ENCODE results near the gene HACD2.
A peak's percentile ranks its signal among the peaks of the same experiment; 100 is the strongest.

The HACD2 gene

DNA sequence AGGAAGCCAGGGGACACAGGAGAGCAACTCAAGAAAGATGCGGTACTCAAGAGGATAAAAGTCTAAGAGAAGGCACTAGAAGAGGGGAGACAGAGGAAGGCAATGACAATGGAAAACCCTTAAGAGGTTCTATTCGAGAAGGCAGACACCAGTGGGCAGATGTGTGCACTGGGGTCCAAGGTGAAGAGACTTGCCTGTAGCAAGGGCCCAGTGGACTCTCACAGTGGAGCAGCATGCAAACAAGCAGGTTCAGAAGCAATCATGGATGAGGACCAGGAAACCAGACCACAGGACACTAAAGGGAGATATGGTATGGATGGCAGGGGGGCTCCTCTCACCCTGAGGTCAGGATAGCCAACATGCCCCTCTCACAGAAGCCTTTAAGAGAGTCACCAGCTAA, 138.6 kb downstream of the HACD2 start:
- Histone ChIP-seq H3K27me3 (replicated peaks in 2 of 5; ENCODE audit: control insufficient read depth in 4 of 5, insufficient read depth in 5 of 5, low read length in 4 of 5) (peaks cover 16 to 80% (median 37%) of the 10 kb centered on the region in 5 experiments), H3K4me1 (ENCODE audit: control extremely low read depth in 1 of 4, control insufficient read depth in 4 of 4, insufficient read depth in 4 of 4, low read length in 3 of 4) (peaks cover 0 to 21% (median 17%) of the 10 kb centered on the region in 4 experiments), H3K4me3 (ENCODE audit: control insufficient read depth in 1 of 7, extremely low read depth in 1 of 7, insufficient read depth in 4 of 7, low read depth in 2 of 7, low read length in 6 of 7) (no peak overlapping the region), H3K36me3 (ENCODE audit: control insufficient read depth in 4 of 4, insufficient read depth in 4 of 4, low read length in 3 of 4) (no peaks in the 10 kb centered on the region), H3K27ac (ENCODE audit: insufficient read depth in 1 of 2, low read depth in 1 of 2, low read length in 2 of 2, poor library complexity in 1 of 2, severe bottlenecking in 2 of 2) (no peak overlapping the region), H3K9me3 (ENCODE audit: control extremely low read depth in 1 of 5, control insufficient read depth in 4 of 5, insufficient read depth in 2 of 5, low read depth in 1 of 5, low read length in 4 of 5) (no peaks in the 10 kb centered on the region)
- DNase-seq = no peak
- CTCF ChIA-PET = interaction anchor here (1.2 to 3.4 kb wide), 2 partner anchors 11 to 44 kb away, joined by 5 to 16 read pairs; no protein-coding TSS in a partner anchor
- POLR2A ChIA-PET = no interaction called here
- whole genome bisulfite sequencing (ENCODE audit: insufficient coverage) = 88% methylated on average over 1 of the region's 2 CpGs

- POLR2A ChIA-PET = no interaction called here
- peaks cover 11 to 75% (median 33%) of the 10 kb centered on the region in 5 experiments for H3K27me3 ChIP-seq (replicated peaks in 2 of 5; ENCODE audit: control insufficient read depth in 4 of 5, insufficient read depth in 5 of 5, low read length in 4 of 5)
- H3K9me3 ChIP-seq (ENCODE audit: control extremely low read depth in 1 of 5, control insufficient read depth in 4 of 5, insufficient read depth in 2 of 5, low read depth in 1 of 5, low read length in 4 of 5) = no peaks in the 10 kb centered on the region
- H3K36me3 ChIP-seq (ENCODE audit: control insufficient read depth in 4 of 4, insufficient read depth in 4 of 4, low read length in 3 of 4) = no peaks in the 10 kb centered on the region
- WGBS (ENCODE audit: insufficient coverage) = 100% methylated on average over 1 of the region's 2 CpGs
- H3K4me3 ChIP-seq (ENCODE audit: control insufficient read depth in 1 of 7, extremely low read depth in 1 of 7, insufficient read depth in 4 of 7, low read depth in 2 of 7, low read length in 6 of 7) = no peak overlapping the region
- H3K27ac ChIP-seq (ENCODE audit: insufficient read depth in 1 of 2, low read depth in 1 of 2, low read length in 2 of 2, poor library complexity in 1 of 2, severe bottlenecking in 2 of 2) = no peak overlapping the region
- CTCF ChIA-PET = interaction anchor here (1.0 to 3.4 kb wide), 3 partner anchors 10 to 44 kb away, joined by 3 to 16 read pairs (median 5); no protein-coding TSS in a partner anchor
- peaks cover 0 to 21% (median 17%) of the 10 kb centered on the region in 4 experiments for H3K4me1 ChIP-seq (ENCODE audit: control extremely low read depth in 1 of 4, control insufficient read depth in 4 of 4, insufficient read depth in 4 of 4, low read length in 3 of 4)
- DNase-seq = no peak
These were observed 139.2 kb downstream of the HACD2 start for GRCh38 chr3:123445702-123446101.

GRCh38 chr3:123444744-123445143, 140.1 kb downstream of the HACD2 start:
- WGBS (ENCODE audit: insufficient coverage) = 43% methylated on average over 1 of the region's 1 CpG
- no peak for DNase-seq
- H3K9me3 ChIP-seq (ENCODE audit: control extremely low read depth in 1 of 5, control insufficient read depth in 4 of 5, insufficient read depth in 2 of 5, low read depth in 1 of 5, low read length in 4 of 5) = no peaks in the 10 kb centered on the region
- no peak overlapping the region for H3K4me3 ChIP-seq (ENCODE audit: control insufficient read depth in 1 of 7, extremely low read depth in 1 of 7, insufficient read depth in 4 of 7, low read depth in 2 of 7, low read length in 6 of 7)
- CTCF ChIA-PET = interaction anchor here (1.0 kb wide), 1 partner anchor 11 kb away, joined by 3 read pairs; no protein-coding TSS in a partner anchor
- H3K27me3 ChIP-seq (replicated peaks in 2 of 5; ENCODE audit: control insufficient read depth in 4 of 5, insufficient read depth in 5 of 5, low read length in 4 of 5) = peaks cover 7 to 65% (median 29%) of the 10 kb centered on the region in 5 experiments
- H3K36me3 ChIP-seq (ENCODE audit: control insufficient read depth in 4 of 4, insufficient read depth in 4 of 4, low read length in 3 of 4) = no peaks in the 10 kb centered on the region
- H3K27ac ChIP-seq (ENCODE audit: insufficient read depth in 1 of 2, low read depth in 1 of 2, low read length in 2 of 2, poor library complexity in 1 of 2, severe bottlenecking in 2 of 2) = no peak overlapping the region
- H3K4me1 ChIP-seq (ENCODE audit: control extremely low read depth in 1 of 4, control insufficient read depth in 4 of 4, insufficient read depth in 4 of 4, low read length in 3 of 4) = peaks cover 0 to 16% (median 15%) of the 10 kb centered on the region in 4 experiments
- POLR2A ChIA-PET = no interaction called here

- Histone ChIP-seq H3K9me3 (ENCODE audit: control extremely low read depth in 1 of 5, control insufficient read depth in 4 of 5, insufficient read depth in 2 of 5, low read depth in 1 of 5, low read length in 4 of 5) (no peaks in the 10 kb centered on the region), H3K27ac (ENCODE audit: insufficient read depth in 1 of 2, low read depth in 1 of 2, low read length in 2 of 2, poor library complexity in 1 of 2, severe bottlenecking in 2 of 2) (no peak overlapping the region), H3K27me3 (replicated peaks in 2 of 5; ENCODE audit: control insufficient read depth in 4 of 5, insufficient read depth in 5 of 5, low read length in 4 of 5) (peaks cover 7 to 59% (median 29%) of the 10 kb centered on the region in 5 experiments), H3K4me1 (ENCODE audit: control extremely low read depth in 1 of 4, control insufficient read depth in 4 of 4, insufficient read depth in 4 of 4, low read length in 3 of 4) (peaks cover 0 to 12% (median 10%) of the 10 kb centered on the region in 4 experiments), H3K36me3 (ENCODE audit: control insufficient read depth in 4 of 4, insufficient read depth in 4 of 4, low read length in 3 of 4) (no peaks in the 10 kb centered on the region), H3K4me3 (ENCODE audit: control insufficient read depth in 1 of 7, extremely low read depth in 1 of 7, insufficient read depth in 4 of 7, low read depth in 2 of 7, low read length in 6 of 7) (no peak overlapping the region)
- WGBS (ENCODE audit: insufficient coverage) = 84% methylated on average over 6 of the region's 6 CpGs
- CTCF ChIA-PET = interaction anchor here (0.9 to 1.1 kb wide), 3 partner anchors 9 to 115 kb away, joined by 3 read pairs; no protein-coding TSS in a partner anchor
- DNase-seq = peak in 2 of 3 donors; percentile 26 to 34
- POLR2A ChIA-PET = no interaction called here
These were observed 140.8 kb downstream of the HACD2 start for GRCh38 chr3:123444023-123444422.

GRCh38 chr3:123442908-123443307, 141.9 kb downstream of the HACD2 start:
- H3K4me1 ChIP-seq (ENCODE audit: control extremely low read depth in 1 of 4, control insufficient read depth in 4 of 4, insufficient read depth in 4 of 4, low read length in 3 of 4) = peaks cover 0 to 2% (median under 1%) of the 10 kb centered on the region in 4 experiments
- H3K27me3 ChIP-seq (replicated peaks in 2 of 5; ENCODE audit: control insufficient read depth in 4 of 5, insufficient read depth in 5 of 5, low read length in 4 of 5) = peaks cover 7 to 50% (median 29%) of the 10 kb centered on the region in 5 experiments
- DNase-seq = no peak
- no peak overlapping the region for H3K4me3 ChIP-seq (ENCODE audit: control insufficient read depth in 1 of 7, extremely low read depth in 1 of 7, insufficient read depth in 4 of 7, low read depth in 2 of 7, low read length in 6 of 7)
- ChIA-PET POLR2A (no interaction called here), CTCF (interaction anchor here (0.9 to 1.1 kb wide), 2 partner anchors 10 to 17 kb away, joined by 3 read pairs; no protein-coding TSS in a partner anchor)
- no peaks in the 10 kb centered on the region for H3K9me3 ChIP-seq (ENCODE audit: control extremely low read depth in 1 of 5, control insufficient read depth in 4 of 5, insufficient read depth in 2 of 5, low read depth in 1 of 5, low read length in 4 of 5)
- no peaks in the 10 kb centered on the region for H3K36me3 ChIP-seq (ENCODE audit: control insufficient read depth in 4 of 4, insufficient read depth in 4 of 4, low read length in 3 of 4)
- WGBS (ENCODE audit: insufficient coverage) = 94% methylated on average over 5 of the region's 7 CpGs
- no peak overlapping the region for H3K27ac ChIP-seq (ENCODE audit: insufficient read depth in 1 of 2, low read depth in 1 of 2, low read length in 2 of 2, poor library complexity in 1 of 2, severe bottlenecking in 2 of 2)

DNA sequence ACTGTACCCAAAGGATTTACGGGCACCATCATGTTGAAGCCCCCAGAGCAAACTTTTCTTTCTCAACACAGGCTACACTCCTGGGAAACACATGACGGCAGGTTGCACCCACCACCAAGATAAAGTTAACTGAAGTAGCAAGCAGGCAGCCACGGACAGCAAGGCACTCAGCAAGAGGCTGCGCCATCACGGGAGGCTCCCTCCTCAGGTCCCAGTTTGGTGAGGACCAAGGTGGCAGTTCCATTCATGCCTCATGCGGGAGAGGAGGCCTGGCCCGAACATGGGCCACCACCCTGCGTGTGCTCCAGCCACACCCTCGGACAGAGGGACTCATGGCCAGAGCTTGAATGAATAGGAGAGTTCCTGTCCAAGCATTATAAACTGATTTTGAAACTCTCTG, 142.7 kb downstream of the HACD2 start:
- no peaks in the 10 kb centered on the region for H3K9me3 ChIP-seq (ENCODE audit: control extremely low read depth in 1 of 5, control insufficient read depth in 4 of 5, insufficient read depth in 2 of 5, low read depth in 1 of 5, low read length in 4 of 5)
- H3K4me1 ChIP-seq (ENCODE audit: control extremely low read depth in 1 of 4, control insufficient read depth in 4 of 4, insufficient read depth in 4 of 4, low read length in 3 of 4) = no peaks in the 10 kb centered on the region
- ChIA-PET POLR2A (no interaction called here), CTCF (no interaction called here)
- H3K27ac ChIP-seq (ENCODE audit: insufficient read depth in 1 of 2, low read depth in 1 of 2, low read length in 2 of 2, poor library complexity in 1 of 2, severe bottlenecking in 2 of 2) = no peak overlapping the region
- no peak overlapping the region for H3K4me3 ChIP-seq (ENCODE audit: control insufficient read depth in 1 of 7, extremely low read depth in 1 of 7, insufficient read depth in 4 of 7, low read depth in 2 of 7, low read length in 6 of 7)
- 99% methylated on average over 8 of the region's 9 CpGs for WGBS (ENCODE audit: insufficient coverage)
- no peaks in the 10 kb centered on the region for H3K36me3 ChIP-seq (ENCODE audit: control insufficient read depth in 4 of 4, insufficient read depth in 4 of 4, low read length in 3 of 4)
- H3K27me3 ChIP-seq (replicated peaks in 2 of 5; ENCODE audit: control insufficient read depth in 4 of 5, insufficient read depth in 5 of 5, low read length in 4 of 5) = peaks cover 7 to 42% (median 32%) of the 10 kb centered on the region in 5 experiments
- no peak for DNase-seq

Data from common myeloid progenitor, CD34-positive (primary cell).